Measurements from ENCODE around the gene TBC1D22A. TPM values are rescaled to one million over a fixed set of nuclear protein-coding genes. Genes with fewer than 3 reads are reported as not detected.

TBC1D22A gene
- total RNA-seq, 2 donors from 2014 or later = 21.5 to 23.1 TPM

GRCh38 chr22:46956498-46957215 is 194.2 kb downstream of the TBC1D22A start:
- no peak for ATAC-seq
- no peaks in the 10 kb centered on the region for H3K4me1 ChIP-seq
- no peaks in the 10 kb centered on the region for H3K9me3 ChIP-seq
- no peak overlapping the region for H3K4me3 ChIP-seq
- H3K27ac ChIP-seq = no peak overlapping the region
- H3K27me3 ChIP-seq = no peaks in the 10 kb centered on the region
- WGBS, 2 donors = 88 to 96% methylated on average over 17 to 19 of the region's 19 CpGs
- TF ChIP-seq POLR2A (IDR thresholded peaks at IDR 0.05) (no peak), CTCF (IDR thresholded peaks at IDR 0.05) (no peak)
- intact Hi-C loops (cut with DNase I) = no loop called here
- H3K36me3 ChIP-seq (replicated peaks in 1 of 2; ENCODE audit: insufficient read depth in 1 of 2, low read depth in 2 of 2) = no peaks in the 10 kb centered on the region
- no peak for DNase-seq

- no peaks in the 10 kb centered on the region for H3K9me3 ChIP-seq
- intact Hi-C loops (cut with DNase I) = no loop called here
- no peaks in the 10 kb centered on the region for H3K36me3 ChIP-seq (replicated peaks in 1 of 2; ENCODE audit: insufficient read depth in 1 of 2, low read depth in 2 of 2)
- 87 to 93% methylated on average over 6 to 12 of the region's 12 CpGs for WGBS, 2 donors
- DNase-seq = no peak
- no peak for TF ChIP-seq POLR2A (IDR thresholded peaks at IDR 0.05)
- no peak for TF ChIP-seq CTCF (IDR thresholded peaks at IDR 0.05)
- ATAC-seq = no peak
- H3K4me3 ChIP-seq = no peak overlapping the region
- H3K4me1 ChIP-seq = no peaks in the 10 kb centered on the region
- H3K27me3 ChIP-seq = no peaks in the 10 kb centered on the region
- no peak overlapping the region for H3K27ac ChIP-seq
Observed at GRCh38 chr22:46957521-46957920, 195.1 kb downstream of the TBC1D22A start.

GRCh38 chr22:46958191-46958590 is 195.7 kb downstream of the TBC1D22A start:
- Histone ChIP-seq H3K4me1 (no peaks in the 10 kb centered on the region), H3K4me3 (no peak overlapping the region), H3K27ac (no peak overlapping the region), H3K36me3 (replicated peaks in 1 of 2; ENCODE audit: insufficient read depth in 1 of 2, low read depth in 2 of 2) (no peaks in the 10 kb centered on the region), H3K27me3 (no peaks in the 10 kb centered on the region), H3K9me3 (no peaks in the 10 kb centered on the region)
- intact Hi-C loops (cut with DNase I) = no loop called here
- no peak for ATAC-seq
- no peak for DNase-seq
- WGBS, 2 donors = 91 to 92% methylated on average over 6 to 10 of the region's 10 CpGs
- TF ChIP-seq POLR2A (IDR thresholded peaks at IDR 0.05) (no peak), CTCF (IDR thresholded peaks at IDR 0.05) (no peak)

GRCh38 chr22:46958658-46959057 is 196.2 kb downstream of the TBC1D22A start:
- 90 to 92% methylated on average over 10 of the region's 10 CpGs for WGBS, 2 donors
- no peak overlapping the region for H3K4me3 ChIP-seq
- no peaks in the 10 kb centered on the region for H3K9me3 ChIP-seq
- DNase-seq = no peak
- H3K27ac ChIP-seq = no peak overlapping the region
- no peaks in the 10 kb centered on the region for H3K4me1 ChIP-seq
- no peak for ATAC-seq
- no peak for TF ChIP-seq CTCF (IDR thresholded peaks at IDR 0.05)
- TF ChIP-seq POLR2A (IDR thresholded peaks at IDR 0.05) = no peak
- no peaks in the 10 kb centered on the region for H3K27me3 ChIP-seq
- no peaks in the 10 kb centered on the region for H3K36me3 ChIP-seq (replicated peaks in 1 of 2; ENCODE audit: insufficient read depth in 1 of 2, low read depth in 2 of 2)
- intact Hi-C loops (cut with DNase I) = no loop called here

GRCh38 chr22:46959369-46959768 is 196.9 kb downstream of the TBC1D22A start:
- H3K27me3 ChIP-seq = no peaks in the 10 kb centered on the region
- WGBS, 2 donors = 96 to 98% methylated on average over 13 of the region's 13 CpGs
- no peaks in the 10 kb centered on the region for H3K36me3 ChIP-seq (replicated peaks in 1 of 2; ENCODE audit: insufficient read depth in 1 of 2, low read depth in 2 of 2)
- H3K9me3 ChIP-seq = no peaks in the 10 kb centered on the region
- intact Hi-C loops (cut with DNase I) = no loop called here
- peak; percentile 12 for ATAC-seq
- TF ChIP-seq CTCF (IDR thresholded peaks at IDR 0.05) = no peak
- no peak for TF ChIP-seq POLR2A (IDR thresholded peaks at IDR 0.05)
- H3K4me1 ChIP-seq = no peaks in the 10 kb centered on the region
- no peak overlapping the region for H3K4me3 ChIP-seq
- no peak overlapping the region for H3K27ac ChIP-seq
- DNase-seq = no peak
